Activated effector memory CD4-positive, alpha-beta T cell treated with anti-CD3 and anti-CD28 coated beads, Interleukin-2, amount 50 U/mL, for 16 hours (primary cell): ENCODE results near the gene BLOC1S4.
"Not testable (repeated sequence)": the region's sequence is repeated elsewhere in the genome, so short reads cannot be mapped to it uniquely, and the experiment has no call there.

ENCODE experiments used
- DNase-seq: peaks from one replicate; pipeline ENCODE4 v3.0.0-alpha.2; 2020

Gene BLOC1S4

GRCh38 chr4:6716018-6716911 is at the start of gene BLOC1S4:
TSS of gene BLOC1S4 (plus strand) at chr4:6716174. CDS start at chr4:6716210, 36 bp downstream.
- peak; percentile 95 for DNase-seq

GRCh38 chr4:6668391-6668790 is 47.6 kb upstream of the BLOC1S4 start:
- no peak for DNase-seq

GRCh38 chr4:6671648-6672047 is 44.3 kb upstream of the BLOC1S4 start:
- DNase-seq, result no peak

GRCh38 chr4:6672131-6672530 is 43.8 kb upstream of the BLOC1S4 start:
- no peak for DNase-seq

- not testable (repeated sequence) for DNase-seq
These were observed 43.3 kb upstream of the BLOC1S4 start for GRCh38 chr4:6672541-6673190.

GRCh38 chr4:6673191-6673659 is 42.7 kb upstream of the BLOC1S4 start:
- peak; percentile 81 for DNase-seq

GRCh38 chr4:6673660-6674499 is 42.1 kb upstream of the BLOC1S4 start:
- DNase-seq, result peak; percentile 98

GRCh38 chr4:6674500-6675149 is 41.3 kb upstream of the BLOC1S4 start:
- DNase-seq, result peak; percentile 86

GRCh38 chr4:6676722-6677558 is 39.0 kb upstream of the BLOC1S4 start:
- no peak for DNase-seq

GRCh38 chr4:6680372-6681034 is 35.5 kb upstream of the BLOC1S4 start:
- no peak for DNase-seq

- peak; percentile 68 for DNase-seq
These were observed 34.8 kb upstream of the BLOC1S4 start for GRCh38 chr4:6681191-6681590.

- no peak for DNase-seq
These were observed 32.9 kb upstream of the BLOC1S4 start for GRCh38 chr4:6682862-6683590.

- no peak for DNase-seq
These were observed 31.3 kb upstream of the BLOC1S4 start for GRCh38 chr4:6684656-6685055.

GRCh38 chr4:6686104-6686787 is 29.7 kb upstream of the BLOC1S4 start:
- no peak for DNase-seq

- no peak for DNase-seq
These were observed 27.8 kb upstream of the BLOC1S4 start for GRCh38 chr4:6687947-6688878.

- peak; percentile 90 for DNase-seq
These were observed 27.0 kb upstream of the BLOC1S4 start for GRCh38 chr4:6688879-6689505.

- peak; percentile 65 for DNase-seq
These were observed 26.4 kb upstream of the BLOC1S4 start for GRCh38 chr4:6689506-6689960.

- DNase-seq, result no peak
These were observed 23.6 kb upstream of the BLOC1S4 start for GRCh38 chr4:6692379-6692778.
